ENCODE results near the gene TTC27.

The TTC27 gene

DNA sequence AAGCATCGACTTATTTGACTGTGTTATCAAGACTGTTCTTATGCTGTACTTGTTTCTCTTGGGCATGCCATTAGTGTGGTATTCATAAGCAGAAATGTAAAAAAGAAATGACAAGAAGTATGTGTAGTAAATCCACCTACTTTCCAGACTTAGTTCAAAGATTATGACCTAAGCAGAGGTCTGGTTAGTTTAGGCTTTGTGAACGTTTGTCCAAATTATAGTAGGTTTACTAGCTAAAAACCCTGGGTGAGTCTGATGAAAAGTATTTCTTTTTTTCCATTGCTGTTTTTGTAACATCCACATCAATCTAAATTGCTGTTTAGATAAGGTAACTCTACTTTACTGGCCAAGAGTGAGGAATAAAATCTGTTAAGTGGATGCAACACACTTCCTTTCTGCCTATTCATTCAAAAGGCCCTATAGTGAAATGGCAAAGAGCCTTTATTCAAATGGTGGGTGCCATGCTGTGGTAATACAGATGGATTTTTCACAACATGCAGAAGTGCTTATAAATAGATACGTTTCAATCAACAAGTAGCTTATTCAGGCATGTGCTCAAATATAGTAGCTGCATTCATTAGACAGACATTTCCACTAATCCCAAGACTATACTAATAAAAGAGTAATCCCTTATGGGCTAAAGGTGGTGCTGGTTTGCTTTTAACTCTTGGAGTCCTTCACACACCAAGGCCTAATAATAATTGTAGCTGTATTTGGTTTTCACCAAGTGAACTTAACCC lies 196.4 kb downstream of the TTC27 start:
- TF ChIP-seq, protein P1, sequence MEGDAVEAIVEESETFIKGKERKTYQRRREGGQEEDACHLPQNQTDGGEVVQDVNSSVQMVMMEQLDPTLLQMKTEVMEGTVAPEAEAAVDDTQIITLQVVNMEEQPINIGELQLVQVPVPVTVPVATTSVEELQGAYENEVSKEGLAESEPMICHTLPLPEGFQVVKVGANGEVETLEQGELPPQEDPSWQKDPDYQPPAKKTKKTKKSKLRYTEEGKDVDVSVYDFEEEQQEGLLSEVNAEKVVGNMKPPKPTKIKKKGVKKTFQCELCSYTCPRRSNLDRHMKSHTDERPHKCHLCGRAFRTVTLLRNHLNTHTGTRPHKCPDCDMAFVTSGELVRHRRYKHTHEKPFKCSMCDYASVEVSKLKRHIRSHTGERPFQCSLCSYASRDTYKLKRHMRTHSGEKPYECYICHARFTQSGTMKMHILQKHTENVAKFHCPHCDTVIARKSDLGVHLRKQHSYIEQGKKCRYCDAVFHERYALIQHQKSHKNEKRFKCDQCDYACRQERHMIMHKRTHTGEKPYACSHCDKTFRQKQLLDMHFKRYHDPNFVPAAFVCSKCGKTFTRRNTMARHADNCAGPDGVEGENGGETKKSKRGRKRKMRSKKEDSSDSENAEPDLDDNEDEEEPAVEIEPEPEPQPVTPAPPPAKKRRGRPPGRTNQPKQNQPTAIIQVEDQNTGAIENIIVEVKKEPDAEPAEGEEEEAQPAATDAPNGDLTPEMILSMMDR (conservative IDR thresholded peaks at IDR 0.05): no peak
- no peak for TF ChIP-seq ZFX (IDR thresholded peaks at IDR 0.05)
- no peak overlapping the region for H3K27ac ChIP-seq

DNA sequence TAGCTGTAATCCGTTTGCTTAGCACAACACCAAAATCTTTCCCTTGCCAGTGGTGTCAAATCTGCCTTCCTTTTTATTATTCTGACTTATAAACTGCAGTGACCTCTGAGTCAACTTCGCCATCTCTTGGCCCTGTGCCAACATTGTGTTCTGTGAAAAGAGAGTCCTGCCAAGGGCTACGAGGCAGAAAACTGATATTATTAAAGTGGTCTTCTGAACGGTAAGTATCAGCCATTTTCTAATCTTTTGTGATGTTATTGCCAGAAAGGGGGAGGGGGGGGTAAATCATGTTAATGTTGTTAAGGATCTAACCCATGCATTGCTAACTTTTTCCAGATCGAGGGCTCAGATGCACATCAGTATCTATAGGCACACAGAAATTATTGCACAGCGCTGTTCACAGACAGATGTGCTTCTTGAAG lies 197.5 kb downstream of the TTC27 start:
- H3K27ac ChIP-seq: no peak overlapping the region

GRCh38 chr2:32830196-32830595 lies 202.3 kb downstream of the TTC27 start:
- TF ChIP-seq, protein P1 (conservative IDR thresholded peaks at IDR 0.05): no peak
- no peak for TF ChIP-seq ZFX (IDR thresholded peaks at IDR 0.05)
- H3K27ac ChIP-seq: no peak overlapping the region

More for the DNA sequence above, 197.5 kb downstream of the TTC27 start:
- TF ChIP-seq, protein P1 (conservative IDR thresholded peaks at IDR 0.05): no peak
- TF ChIP-seq ZFX (IDR thresholded peaks at IDR 0.05): no peak

DNA sequence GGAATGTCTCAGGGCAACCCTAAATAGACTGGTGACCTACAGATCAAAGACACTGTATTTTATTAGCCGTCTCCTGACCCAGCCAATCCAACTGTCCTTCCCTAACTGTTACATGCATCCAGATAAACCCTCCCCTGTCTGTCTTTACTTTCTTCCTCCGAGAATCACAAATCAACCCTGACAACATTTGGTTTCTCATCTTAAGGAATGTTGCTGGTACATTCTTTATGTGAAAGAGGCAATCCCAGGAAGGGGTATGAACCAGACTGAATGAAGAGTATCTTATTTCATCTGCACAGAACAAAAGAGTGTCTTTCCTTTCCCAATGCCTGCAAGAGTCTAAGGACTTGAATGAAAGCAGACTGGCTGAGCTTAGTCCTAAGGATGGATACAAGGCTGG lies 205.0 kb downstream of the TTC27 start:
- no peak overlapping the region for H3K27ac ChIP-seq
- TF ChIP-seq, protein P1 (conservative IDR thresholded peaks at IDR 0.05): no peak

- H3K27ac ChIP-seq: no peak overlapping the region
- TF ChIP-seq ZFX (IDR thresholded peaks at IDR 0.05): no peak
- TF ChIP-seq, protein P1 (conservative IDR thresholded peaks at IDR 0.05): no peak
Observed at GRCh38 chr2:32833709-32834108, 205.9 kb downstream of the TTC27 start.

DNA sequence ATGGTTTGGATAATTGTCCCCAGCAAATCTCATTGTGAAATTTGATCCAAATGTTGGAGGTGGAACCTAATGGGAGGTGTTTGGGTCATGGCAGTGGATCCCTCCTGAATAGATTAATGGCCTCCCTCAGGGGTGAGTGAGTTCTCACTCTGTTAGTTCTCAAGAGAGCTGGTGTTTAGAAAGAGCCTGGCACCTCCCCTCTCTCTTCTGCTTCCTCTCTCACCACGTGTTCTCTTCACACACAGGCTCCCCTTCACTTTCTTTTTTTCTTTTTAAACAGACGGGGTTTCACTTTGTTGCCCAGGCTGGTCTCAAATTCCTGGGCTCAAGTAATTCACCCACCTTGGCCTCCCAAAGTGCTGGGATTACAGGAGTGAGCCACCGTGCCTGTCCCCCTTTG lies 207.3 kb downstream of the TTC27 start:
- TF ChIP-seq ZFX (IDR thresholded peaks at IDR 0.05): no peak
- TF ChIP-seq, protein P1 (conservative IDR thresholded peaks at IDR 0.05): no peak
- H3K27ac ChIP-seq: no peak overlapping the region

GRCh38 chr2:32836933-32837332 lies 209.1 kb downstream of the TTC27 start:
- H3K27ac ChIP-seq: no peak overlapping the region
- no peak for TF ChIP-seq ZFX (IDR thresholded peaks at IDR 0.05)
- TF ChIP-seq, protein P1 (conservative IDR thresholded peaks at IDR 0.05): no peak
